Dermis microvascular lymphatic vessel endothelial cell (primary cell): ENCODE data around the gene C2CD3. TPM values are rescaled to one million over a fixed set of nuclear protein-coding genes. Genes with fewer than 3 reads are reported as not detected.
A peak's percentile ranks its signal among the peaks of the same experiment; 100 is the strongest.
"Not testable (repeated sequence)": the region's sequence is repeated elsewhere in the genome, so short reads cannot be mapped to it uniquely, and the experiment has no call there.

Experiments used
- DNase-seq, 2 donors: peaks; one replicate each; pipeline versions ENCODE4 v3.0.0 to v3.0.0-alpha.2; 2010; ENCODE audit warnings: low read depth in 2 of 2
- total RNA-seq: library from RNA; depleted of rRNA; stranded (reverse); fragments of >200 nt; gene quantifications from 2 replicates; pipeline ENCODE4 v1.2.1, GENCODE V29; 2014

C2CD3 gene
- total RNA-seq, 1 donor from 2014 or later = 7.1 TPM

GRCh38 chr11:74121804-74122203, 49.0 kb downstream of the C2CD3 start:
- no peak for DNase-seq

DNA sequence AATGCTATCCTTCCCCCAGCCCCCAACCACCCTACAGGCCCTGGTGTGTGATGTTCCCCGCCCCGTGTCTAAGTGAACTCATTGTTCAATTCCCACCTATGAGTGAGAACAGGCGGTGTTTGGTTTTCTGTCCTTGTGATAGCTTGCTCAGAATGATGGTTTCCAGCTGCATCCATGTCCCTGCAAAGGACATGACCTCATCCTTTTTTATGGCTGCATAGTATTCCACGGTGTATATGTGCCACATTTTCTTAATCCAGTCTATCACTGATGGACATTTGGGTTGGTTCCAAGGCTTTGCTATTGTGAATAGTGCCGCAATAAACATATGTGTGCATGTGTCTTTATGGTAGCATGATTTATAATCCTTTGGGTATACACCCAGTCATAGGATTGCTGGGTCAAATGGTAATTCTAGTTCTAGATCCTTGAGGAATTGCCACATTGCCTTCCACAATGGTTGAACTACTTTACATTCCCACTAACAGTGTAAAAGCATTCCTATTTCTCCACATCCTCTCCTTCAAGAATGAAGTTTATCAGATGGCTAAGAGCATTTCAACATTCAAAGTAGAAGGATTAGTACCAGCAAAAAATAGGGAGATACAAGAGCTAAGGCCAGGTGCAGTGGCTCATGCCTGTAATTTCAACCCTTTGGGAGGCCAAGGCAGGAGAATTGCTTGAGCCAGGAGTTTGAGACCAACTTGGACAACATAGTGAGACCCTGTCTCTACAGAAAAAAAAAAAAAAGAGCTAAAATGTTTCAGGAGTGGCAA, 50.4 kb downstream of the C2CD3 start:
- not testable (repeated sequence) for DNase-seq

DNA sequence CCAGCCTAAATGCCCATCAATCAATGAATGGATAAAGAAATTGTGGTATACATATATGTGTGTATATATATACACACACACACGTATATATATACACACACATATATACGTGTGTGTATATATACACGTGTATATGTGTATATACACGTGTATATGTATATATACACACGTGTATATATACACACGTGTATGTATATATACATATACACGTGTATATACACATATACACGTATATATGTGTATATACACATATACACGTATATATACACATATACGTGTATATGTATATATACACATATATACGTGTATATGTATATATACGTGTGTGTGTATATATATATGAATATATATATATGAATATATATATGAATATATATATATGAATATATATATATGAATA, 54.1 kb downstream of the C2CD3 start:
- no peak for DNase-seq

DNA sequence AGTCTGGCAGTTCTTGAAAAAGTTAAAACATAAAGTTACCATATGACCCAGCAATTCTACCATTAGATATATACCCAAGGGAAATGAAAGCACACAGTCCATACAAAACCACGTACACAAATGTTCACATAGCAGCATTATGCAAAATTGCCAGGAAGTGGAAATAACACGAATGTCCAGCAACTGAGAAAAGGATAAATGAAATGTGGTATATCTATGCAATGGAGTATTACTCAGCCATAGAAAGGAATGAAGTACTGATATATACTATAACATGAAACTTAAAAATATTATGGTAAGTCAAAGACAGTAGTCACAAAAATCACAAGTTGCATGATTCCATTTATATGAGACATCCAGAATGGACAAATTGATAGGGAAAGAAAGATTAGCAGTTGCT, 57.9 kb downstream of the C2CD3 start:
- DNase-seq = no peak

DNA sequence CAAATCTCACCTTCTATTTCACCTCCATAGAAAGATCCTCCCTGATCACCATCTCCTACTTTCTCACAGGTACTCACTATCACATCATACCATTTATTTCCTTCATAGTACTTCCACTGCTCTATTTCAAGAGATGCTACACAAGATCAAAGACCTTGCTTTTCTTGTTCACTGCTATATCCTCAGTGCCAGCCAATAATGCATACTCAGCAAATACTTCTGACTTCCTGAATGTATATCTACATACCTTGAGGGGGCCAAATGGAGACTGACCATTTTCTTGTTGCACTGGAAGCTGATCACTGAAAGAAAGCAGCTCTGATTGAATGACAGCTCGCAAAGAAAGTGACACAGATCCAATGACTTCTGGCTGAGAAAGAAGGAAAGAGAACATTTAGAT, 64.7 kb downstream of the C2CD3 start:
- no peak for DNase-seq

DNA sequence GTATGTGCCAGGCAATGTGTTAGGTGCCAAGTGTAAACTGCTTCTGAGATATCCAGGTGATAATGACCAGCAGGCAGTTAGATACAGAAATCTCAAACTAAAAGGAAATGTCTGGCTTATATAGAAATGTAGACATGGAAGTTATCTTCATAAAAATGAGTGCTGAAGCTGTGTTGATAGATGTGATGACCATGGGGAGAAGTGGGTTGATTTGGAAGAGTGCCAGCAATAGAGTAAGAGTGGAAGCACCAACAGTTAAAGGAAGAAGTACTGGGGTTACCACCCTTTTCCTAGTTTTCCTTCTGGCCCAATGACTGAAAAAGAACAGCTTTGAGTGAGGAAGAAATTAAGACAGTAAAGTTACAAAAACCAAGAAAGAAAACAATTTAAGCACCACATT, 68.5 kb downstream of the C2CD3 start:
- DNase-seq = peak in 1 of 2 donors; percentile 12

DNA sequence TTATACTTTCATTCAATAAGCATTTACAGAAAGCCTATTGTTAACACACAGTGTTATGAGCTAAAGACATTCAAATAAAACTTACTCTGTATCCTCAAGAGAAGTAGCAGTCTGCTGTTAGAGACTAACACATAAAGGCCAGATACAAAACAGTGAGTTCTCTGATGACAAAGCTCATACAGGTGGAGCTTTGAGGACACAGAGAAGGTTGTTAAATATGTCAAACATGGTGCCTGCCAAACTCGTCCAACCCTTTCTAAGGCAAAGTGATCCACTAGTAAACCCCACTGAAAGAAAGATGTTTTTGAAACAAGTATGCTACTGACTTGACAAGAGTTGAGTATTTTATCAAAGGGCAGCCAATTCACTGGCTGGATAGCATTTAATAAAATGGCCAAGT, 70.1 kb downstream of the C2CD3 start:
- DNase-seq = no peak

DNA sequence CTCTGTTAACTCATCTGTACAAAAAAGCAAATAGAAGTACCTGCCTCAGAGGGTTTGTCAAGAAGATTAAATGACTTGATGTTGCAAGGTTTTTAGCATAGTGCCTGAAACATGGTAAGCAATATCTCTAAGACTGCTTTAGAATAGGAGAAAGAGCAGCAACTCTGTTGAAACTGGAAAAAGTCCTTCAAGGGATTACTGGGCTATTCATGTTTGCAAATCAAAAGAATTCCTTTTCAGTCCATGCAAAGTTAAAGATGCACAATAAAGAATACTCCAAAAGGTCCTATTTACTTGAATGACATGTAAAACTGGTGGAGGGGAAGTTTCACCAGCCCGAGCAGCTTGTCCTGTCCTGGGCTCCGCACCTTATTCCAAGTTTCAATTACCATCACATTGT, 70.6 kb downstream of the C2CD3 start:
- no peak for DNase-seq

GRCh38 chr11:74097686-74098237, 73.0 kb downstream of the C2CD3 start:
- DNase-seq = no peak

DNA sequence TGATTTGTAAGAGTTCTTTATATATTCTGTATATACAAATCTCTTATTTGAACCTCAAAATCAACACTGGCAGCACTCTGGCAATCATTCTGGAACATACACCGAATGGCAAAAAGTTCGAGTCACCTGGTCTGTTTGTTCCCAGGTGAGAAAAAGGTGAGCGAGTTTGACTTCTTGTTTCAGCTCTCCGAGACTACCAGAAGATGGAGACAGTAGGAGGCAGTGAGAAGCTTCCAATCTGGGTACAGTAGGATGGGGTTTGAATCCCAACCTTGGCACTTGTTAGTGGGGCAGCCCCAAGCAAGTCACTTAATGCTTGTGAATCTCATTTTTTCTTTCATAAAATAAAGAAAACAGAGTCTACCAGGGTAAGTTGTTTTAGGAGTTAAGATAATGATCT, 76.4 kb downstream of the C2CD3 start:
- no peak for DNase-seq

- DNase-seq = no peak
These were observed 78.4 kb downstream of the C2CD3 start for GRCh38 chr11:74092425-74092824.

DNA sequence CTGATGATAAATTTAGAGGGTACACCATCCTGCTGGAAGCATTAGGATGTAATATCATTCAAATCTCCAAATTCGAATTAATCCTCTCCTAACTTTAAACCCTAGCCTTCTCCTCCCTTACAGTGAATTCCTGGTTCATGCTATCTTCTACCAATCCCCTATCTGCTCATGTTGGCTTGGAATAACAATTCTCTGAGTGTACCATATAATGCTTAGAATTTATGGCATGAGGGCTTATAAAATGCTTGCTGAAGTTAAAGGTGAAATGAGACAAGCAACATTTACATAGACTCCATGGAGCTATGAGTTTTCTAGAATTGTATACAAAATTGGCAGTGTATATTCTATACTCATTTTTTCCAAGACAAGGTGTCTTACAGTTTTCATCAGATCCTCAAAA, 79.3 kb downstream of the C2CD3 start:
- DNase-seq = no peak

DNA sequence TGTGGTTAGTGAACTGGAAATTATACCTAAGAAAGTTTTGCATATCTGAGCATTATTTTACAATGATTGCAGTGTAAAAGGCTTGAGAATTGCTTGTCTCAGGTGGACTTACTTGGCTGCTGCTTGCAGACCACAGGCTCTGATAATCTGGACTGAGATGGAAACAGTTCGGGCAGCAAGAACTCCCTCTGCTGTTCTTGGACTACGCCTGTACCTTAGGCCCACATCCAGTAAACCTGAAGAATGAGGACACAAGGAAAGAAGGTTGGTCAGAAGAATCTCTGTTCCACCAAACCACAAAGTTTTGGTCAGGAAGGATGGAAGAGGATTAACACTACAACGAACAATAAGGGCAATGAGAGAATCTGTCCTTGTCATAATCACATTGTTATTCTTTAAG, 80.1 kb downstream of the C2CD3 start:
- peak in 1 of 2 donors; percentile 8 for DNase-seq

DNA sequence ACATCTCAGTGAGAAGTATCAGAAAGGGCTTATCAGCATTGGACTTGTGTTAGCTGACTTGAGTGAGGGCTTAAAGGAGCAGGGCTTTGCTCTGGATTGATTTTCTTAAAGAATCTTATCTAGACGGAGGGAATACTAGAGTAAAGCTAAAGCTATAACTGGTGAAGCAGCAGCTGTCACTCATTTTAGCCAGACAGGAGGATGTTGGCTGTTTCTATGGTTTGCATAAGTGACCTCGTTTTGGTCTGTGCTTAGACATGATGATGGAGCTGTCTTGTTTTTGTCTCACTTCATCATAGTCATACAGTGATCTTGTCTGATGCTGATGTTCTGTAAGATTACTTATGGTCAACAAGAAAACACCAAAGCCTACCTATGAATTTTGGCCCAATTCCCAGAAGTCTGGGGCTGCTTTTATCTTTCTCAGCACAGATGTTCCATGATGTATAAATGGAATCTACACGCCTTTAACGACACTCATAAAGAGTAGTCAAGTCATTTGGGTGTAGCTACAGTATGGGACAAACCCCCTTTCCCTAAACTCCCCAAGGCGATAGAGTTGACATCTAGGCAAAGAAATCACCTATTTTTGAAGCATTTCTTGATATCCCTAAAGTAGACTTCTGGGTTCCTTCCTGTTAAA, 84.4 kb downstream of the C2CD3 start:
- no peak for DNase-seq

GRCh38 chr11:74085542-74085892, 85.3 kb downstream of the C2CD3 start:
- no peak for DNase-seq

GRCh38 chr11:74084796-74085541, 85.8 kb downstream of the C2CD3 start:
- no peak for DNase-seq

DNA sequence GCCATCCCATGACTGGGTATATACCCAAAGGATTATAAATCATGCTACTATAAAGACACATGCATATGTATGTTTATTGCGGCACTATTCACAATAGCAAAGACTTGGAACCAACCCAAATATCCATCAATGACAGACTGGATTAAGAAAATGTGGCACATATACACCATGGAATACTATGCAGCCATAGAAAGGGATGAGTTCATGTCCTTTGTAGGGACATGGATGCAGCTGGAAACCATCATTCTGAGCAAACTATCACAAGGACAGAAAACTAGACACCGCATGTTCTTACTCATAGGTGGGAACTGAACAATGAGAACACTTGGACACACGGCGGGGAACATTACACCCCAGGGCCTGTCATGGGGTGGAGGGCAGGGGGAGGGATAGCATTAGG, 86.9 kb downstream of the C2CD3 start:
- DNase-seq = not testable (repeated sequence)

GRCh38 chr11:74081428-74081827, 89.4 kb downstream of the C2CD3 start:
- no peak for DNase-seq

DNA sequence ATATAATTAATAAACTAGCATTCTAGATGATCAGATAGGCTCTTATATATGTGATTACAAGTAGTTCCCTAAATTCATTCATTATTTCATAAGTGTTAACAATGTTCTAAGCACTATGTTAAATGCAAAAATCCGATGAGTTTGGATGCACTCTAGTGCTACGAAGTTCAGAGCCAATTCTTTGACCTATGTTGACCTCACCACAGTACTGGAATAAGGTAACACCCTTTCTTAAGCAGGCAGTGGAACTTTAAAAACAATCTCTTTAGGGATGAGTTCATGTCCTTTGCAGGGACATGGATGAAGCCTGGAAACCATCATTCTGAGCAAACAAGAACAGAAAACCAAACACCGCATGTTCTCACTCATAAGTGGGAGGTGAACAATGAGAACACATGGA, 93.6 kb downstream of the C2CD3 start:
- DNase-seq = no peak

- no peak for DNase-seq
These were observed 98.1 kb downstream of the C2CD3 start for GRCh38 chr11:74072721-74073120.

GRCh38 chr11:74072286-74072685, 98.5 kb downstream of the C2CD3 start:
- DNase-seq = no peak

- no peak for DNase-seq
These were observed 99.9 kb downstream of the C2CD3 start for GRCh38 chr11:74070723-74071492.
